H54 (cell line): ENCODE measurements around the gene FOXO6.

Source experiments
- DNase-seq: peaks from one replicate; pipeline ENCODE4 v3.0.0; 2011; ENCODE audit warnings: low spot score, mixed read lengths; ENCODE audit not compliant: insufficient read length
- FAIRE-seq: peaks from 3 replicates; lab custom pipeline; 2011; peaks lifted over from hg19 to GRCh38; lab: Jason Lieb, UNC
- POLR2A ChIP-seq: IDR thresholded peaks from 2 replicates; pipeline ENCODE4 v1.6.1; 2011; ENCODE audit warnings: low read depth, mild to moderate bottlenecking, low read length

Gene FOXO6

GRCh38 chr1:41351262-41352151 is 9.7 kb upstream of the FOXO6 start:
- no peak for TF ChIP-seq POLR2A
- FAIRE-seq = no peak
- DNase-seq = no peak

GRCh38 chr1:41353744-41354143 is 7.5 kb upstream of the FOXO6 start:
- DNase-seq = no peak
- TF ChIP-seq POLR2A = no peak
- no peak for FAIRE-seq

GRCh38 chr1:41354956-41355355 is 6.3 kb upstream of the FOXO6 start:
- no peak for DNase-seq
- no peak for TF ChIP-seq POLR2A
- no peak for FAIRE-seq

- DNase-seq (no peak), FAIRE-seq (no peak)
- TF ChIP-seq POLR2A = no peak
Measured at GRCh38 chr1:41355356-41355755, 5.9 kb upstream of the FOXO6 start.

GRCh38 chr1:41355761-41356160 is 5.5 kb upstream of the FOXO6 start:
- FAIRE-seq = no peak
- no peak for TF ChIP-seq POLR2A

GRCh38 chr1:41356752-41357151 is 4.5 kb upstream of the FOXO6 start:
- FAIRE-seq (no peak), DNase-seq (no peak)
- no peak for TF ChIP-seq POLR2A

More at GRCh38 chr1:41355761-41356160, 5.5 kb upstream of the FOXO6 start:
- DNase-seq = no peak

GRCh38 chr1:41357451-41358101 is 3.7 kb upstream of the FOXO6 start:
- no peak for DNase-seq
- TF ChIP-seq POLR2A = no peak
- no peak for FAIRE-seq

- FAIRE-seq (no peak), DNase-seq (no peak)
- TF ChIP-seq POLR2A = no peak
Measured at GRCh38 chr1:41358131-41359021, 2.9 kb upstream of the FOXO6 start.

- FAIRE-seq (no peak), DNase-seq (peak; percentile 88)
- TF ChIP-seq POLR2A = no peak
Measured at GRCh38 chr1:41359211-41360073, 1.8 kb upstream of the FOXO6 start.

- TF ChIP-seq POLR2A = no peak
- DNase-seq (no peak), FAIRE-seq (no peak)
Measured at GRCh38 chr1:41360074-41360785, 1.0 kb upstream of the FOXO6 start.

GRCh38 chr1:41361495-41362356 is 492 bp downstream of the FOXO6 start:
- TF ChIP-seq POLR2A = no peak
- DNase-seq (no peak), FAIRE-seq (no peak)
